GM12891 (cell line): ENCODE data around the gene ATXN1.

Experiments
- POLR2A ChIP-seq: IDR thresholded peaks from 2 replicates; pipeline ENCODE4 v1.6.1; 2011; ENCODE audit warnings: low read depth, low read length, control low read depth
- POLR2AphosphoS5 ChIP-seq: IDR thresholded peaks from 2 replicates; pipeline ENCODE4 v1.6.1; 2011; ENCODE audit warnings: low read depth, low read length, control low read depth
- TAF1 ChIP-seq: IDR thresholded peaks from 2 replicates; pipeline ENCODE4 v1.6.1; 2011; ENCODE audit warnings: low read depth, low read length, control low read depth

- TF ChIP-seq TAF1 (no peak), POLR2A (no peak), POLR2AphosphoS5 (no peak)
These were observed 131.1 kb downstream of the ATXN1 start for GRCh38 chr6:16630026-16630643.
